Brain pericyte (primary cell): ENCODE measurements around the gene RBFA.
"Not testable (repeated sequence)": the region's sequence is repeated elsewhere in the genome, so short reads cannot be mapped to it uniquely, and the experiment has no call there.

Source experiments
- DNase-seq: peaks from one replicate; pipeline ENCODE4 v3.0.0-alpha.2; 2012; ENCODE audit warnings: low read depth, low spot score

Gene RBFA

GRCh38 chr18:80034068-80034851 lies at the start of gene RBFA:
Gene RBFA, plus strand, starts transcription at chr18:80034434. Its CDS starts 62 bp downstream, at chr18:80034496.
- peak; percentile 98 for DNase-seq

- no peak for DNase-seq
Observed at GRCh38 chr18:79985172-79985571, 49.1 kb upstream of the RBFA start.

GRCh38 chr18:79986726-79987125 lies 47.5 kb upstream of the RBFA start:
- DNase-seq, result no peak

GRCh38 chr18:79987566-79987965 lies 46.7 kb upstream of the RBFA start:
- no peak for DNase-seq

- no peak for DNase-seq
Observed at GRCh38 chr18:79988071-79988450, 46.2 kb upstream of the RBFA start.

- DNase-seq, result peak; percentile 56
Observed at GRCh38 chr18:79988451-79989194, 45.6 kb upstream of the RBFA start, which contains the start of gene TXNL4A. Gene TXNL4A, minus strand, starts transcription at chr18:79988563. Its CDS starts 171 bp downstream, at chr18:79988392.

GRCh38 chr18:79989195-79989497 lies 45.1 kb upstream of the RBFA start:
- DNase-seq, result no peak

- DNase-seq, result no peak
Observed at GRCh38 chr18:79991494-79991893, 42.7 kb upstream of the RBFA start.

GRCh38 chr18:79999701-80000100 lies 34.5 kb upstream of the RBFA start:
- DNase-seq, result not testable (repeated sequence)

GRCh38 chr18:80000877-80001276 lies 33.4 kb upstream of the RBFA start:
- no peak for DNase-seq

- DNase-seq, result no peak
Observed at GRCh38 chr18:80002468-80002867, 31.8 kb upstream of the RBFA start.

GRCh38 chr18:80004600-80005342 lies 29.5 kb upstream of the RBFA start:
- no peak for DNase-seq

GRCh38 chr18:80006724-80007123 lies 27.5 kb upstream of the RBFA start:
- DNase-seq, result no peak

- DNase-seq, result no peak
Observed at GRCh38 chr18:80009661-80010550, 24.3 kb upstream of the RBFA start.

GRCh38 chr18:80010551-80010906 lies 23.7 kb upstream of the RBFA start:
- no peak for DNase-seq

- DNase-seq, result not testable (repeated sequence)
Observed at GRCh38 chr18:80011496-80012137, 22.6 kb upstream of the RBFA start.

- no peak for DNase-seq
Observed at GRCh38 chr18:80012714-80013113, 21.5 kb upstream of the RBFA start.

- no peak for DNase-seq
Observed at GRCh38 chr18:80022613-80023012, 11.6 kb upstream of the RBFA start.

GRCh38 chr18:80023173-80023572 lies 11.1 kb upstream of the RBFA start:
- DNase-seq, result no peak

- no peak for DNase-seq
Observed at GRCh38 chr18:80026363-80026762, 7.9 kb upstream of the RBFA start.

- not testable (repeated sequence) for DNase-seq
Observed at GRCh38 chr18:80027719-80028118, 6.5 kb upstream of the RBFA start.
